GM12874 (cell line): ENCODE measurements around the gene SMAD5.

ENCODE experiments used
- CTCF ChIP-seq: IDR thresholded peaks from 2 replicates; pipeline ENCODE4 v1.5.1; 2011; ENCODE audit warnings: low read depth, mild to moderate bottlenecking, control low read depth, low read length, moderate library complexity; ENCODE audit not compliant: insufficient read depth

The SMAD5 gene

DNA sequence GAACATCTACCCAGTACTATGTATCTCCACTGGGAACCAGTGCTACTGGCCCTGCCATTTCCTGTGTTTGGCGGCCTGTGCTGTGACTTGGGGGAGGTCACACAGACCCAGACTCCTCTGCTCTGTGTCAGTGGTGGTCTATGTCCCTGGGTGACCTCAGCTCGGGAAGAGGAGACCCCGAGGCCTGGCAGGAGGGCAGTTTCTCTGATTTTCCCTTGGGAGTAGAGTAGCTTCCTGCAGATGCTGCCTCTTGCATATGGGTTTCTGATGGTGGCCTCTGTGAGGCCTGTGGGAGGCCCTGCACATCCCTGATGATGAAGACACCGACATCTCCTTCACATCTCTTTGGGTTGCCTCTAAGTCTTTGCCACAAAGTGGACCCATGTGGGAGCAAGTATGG lies 73.3 kb downstream of the SMAD5 start:
- no peak for TF ChIP-seq CTCF

DNA sequence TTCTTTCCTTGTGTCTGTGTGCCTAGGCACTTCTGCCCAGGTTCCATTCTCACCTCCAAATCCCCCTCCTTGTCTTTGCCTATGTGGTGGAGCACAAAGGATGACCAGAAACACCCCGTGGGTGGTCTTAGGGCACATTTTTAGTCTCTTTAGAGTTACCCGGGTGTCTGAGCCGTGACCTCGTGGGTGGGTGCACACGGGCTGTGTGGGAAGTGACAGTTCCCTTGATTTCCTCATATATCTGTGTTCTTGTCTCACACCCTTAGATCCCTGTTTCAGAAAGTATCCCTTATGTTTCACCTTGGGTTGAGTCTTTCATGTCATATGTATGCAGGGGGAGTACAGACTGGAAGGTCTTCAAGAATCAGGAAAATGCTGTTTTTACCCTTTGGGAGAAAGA lies 73.7 kb downstream of the SMAD5 start:
- no peak for TF ChIP-seq CTCF

DNA sequence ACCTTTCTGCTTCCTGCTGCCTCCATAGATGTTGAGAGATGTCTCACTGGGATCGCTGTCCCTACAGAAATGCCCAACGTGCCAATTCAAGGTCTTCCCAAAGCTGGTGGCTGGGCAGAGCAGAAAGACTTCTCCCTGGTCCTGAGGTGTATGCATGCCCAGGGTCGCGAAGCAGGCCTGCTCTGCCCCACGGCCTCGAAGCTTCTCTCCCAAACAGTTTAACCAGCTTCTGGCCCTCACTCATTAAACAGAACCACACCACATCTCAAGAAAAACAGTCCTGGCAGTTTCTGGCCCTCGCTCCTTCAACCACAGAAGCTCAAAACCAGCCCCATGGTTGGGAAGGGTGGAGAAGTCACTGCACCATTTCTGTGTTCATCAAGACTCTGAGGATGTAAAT lies 75.0 kb downstream of the SMAD5 start:
- TF ChIP-seq CTCF: no peak

GRCh38 chr5:136208916-136209315 lies 76.3 kb downstream of the SMAD5 start:
- no peak for TF ChIP-seq CTCF

- TF ChIP-seq CTCF: no peak
These were observed 76.8 kb downstream of the SMAD5 start for GRCh38 chr5:136209346-136209910.

GRCh38 chr5:136210259-136210658 lies 77.6 kb downstream of the SMAD5 start:
- no peak for TF ChIP-seq CTCF

GRCh38 chr5:136211282-136212040 lies 78.8 kb downstream of the SMAD5 start:
- no peak for TF ChIP-seq CTCF
